Pons (tissue), 1 donor: ENCODE measurements around the gene FGD4.

Experiments used
- DNase-seq: peaks from one replicate; pipeline ENCODE4 v3.0.0-alpha.2; 2016; ENCODE audit warnings: low spot score

FGD4 gene

GRCh38 chr12:32606443-32606842 is 207.1 kb downstream of the FGD4 start:
- DNase-seq = no peak

- DNase-seq = no peak
Measured at GRCh38 chr12:32609966-32610365, 210.6 kb downstream of the FGD4 start.

GRCh38 chr12:32611986-32612385 is 212.6 kb downstream of the FGD4 start:
- no peak for DNase-seq

GRCh38 chr12:32612658-32613614 is 213.6 kb downstream of the FGD4 start:
- no peak for DNase-seq

- DNase-seq = no peak
Measured at GRCh38 chr12:32615441-32615840, 216.1 kb downstream of the FGD4 start.

GRCh38 chr12:32617534-32617933 is 218.2 kb downstream of the FGD4 start:
- DNase-seq = no peak

- peak; percentile 34 for DNase-seq
Measured at GRCh38 chr12:32618115-32618514, 218.8 kb downstream of the FGD4 start.

- no peak for DNase-seq
Measured at GRCh38 chr12:32627976-32628375, 228.6 kb downstream of the FGD4 start.

GRCh38 chr12:32641287-32641901 is 242.0 kb downstream of the FGD4 start:
- DNase-seq = no peak

GRCh38 chr12:32644431-32644830 is 245.1 kb downstream of the FGD4 start:
- no peak for DNase-seq

- no peak for DNase-seq
Measured at GRCh38 chr12:32647275-32647674, 247.9 kb downstream of the FGD4 start.

GRCh38 chr12:32650508-32650907 is 251.2 kb downstream of the FGD4 start:
- no peak for DNase-seq

GRCh38 chr12:32651151-32651955 is 252.0 kb downstream of the FGD4 start:
- no peak for DNase-seq

- DNase-seq = no peak
Measured at GRCh38 chr12:32651956-32652210, 252.5 kb downstream of the FGD4 start.

GRCh38 chr12:32659908-32660440 is 260.6 kb downstream of the FGD4 start:
- DNase-seq = no peak

- no peak for DNase-seq
Measured at GRCh38 chr12:32661706-32662105, 262.3 kb downstream of the FGD4 start.

GRCh38 chr12:32662665-32663064 is 263.3 kb downstream of the FGD4 start:
- DNase-seq = no peak

- DNase-seq = no peak
Measured at GRCh38 chr12:32666018-32666417, 266.7 kb downstream of the FGD4 start.

- DNase-seq = no peak
Measured at GRCh38 chr12:32669584-32669983, 270.2 kb downstream of the FGD4 start.

GRCh38 chr12:32671930-32672780 is 272.8 kb downstream of the FGD4 start:
- peak; percentile 74 for DNase-seq

GRCh38 chr12:32679091-32679919 is 279.9 kb downstream of the FGD4 start, which contains the start of gene DNM1L:
TSS of gene DNM1L (plus strand) at chr12:32679301. CDS start at chr12:32679364, 63 bp downstream.
- DNase-seq = peak; percentile 97
